Activated T-helper 1 cell treated with anti-CD3 and anti-CD28 coated beads, Interleukin-2, amount 50 U/mL, for 16 hours (primary cell): ENCODE measurements around the gene UQCC2.

Source experiments
- DNase-seq, 2 donors: peaks; one replicate each; pipeline ENCODE4 v3.0.0-alpha.2; 2020; ENCODE audit warnings: low read depth in 1 of 2, low spot score in 1 of 2

Gene UQCC2

GRCh38 chr6:33711140-33712129 lies at the start of gene UQCC2:
Gene UQCC2, minus strand, starts transcription at chr6:33711700. Its CDS starts 14 bp downstream, at chr6:33711686.
- peak; percentile 93 to 95 for DNase-seq

DNA sequence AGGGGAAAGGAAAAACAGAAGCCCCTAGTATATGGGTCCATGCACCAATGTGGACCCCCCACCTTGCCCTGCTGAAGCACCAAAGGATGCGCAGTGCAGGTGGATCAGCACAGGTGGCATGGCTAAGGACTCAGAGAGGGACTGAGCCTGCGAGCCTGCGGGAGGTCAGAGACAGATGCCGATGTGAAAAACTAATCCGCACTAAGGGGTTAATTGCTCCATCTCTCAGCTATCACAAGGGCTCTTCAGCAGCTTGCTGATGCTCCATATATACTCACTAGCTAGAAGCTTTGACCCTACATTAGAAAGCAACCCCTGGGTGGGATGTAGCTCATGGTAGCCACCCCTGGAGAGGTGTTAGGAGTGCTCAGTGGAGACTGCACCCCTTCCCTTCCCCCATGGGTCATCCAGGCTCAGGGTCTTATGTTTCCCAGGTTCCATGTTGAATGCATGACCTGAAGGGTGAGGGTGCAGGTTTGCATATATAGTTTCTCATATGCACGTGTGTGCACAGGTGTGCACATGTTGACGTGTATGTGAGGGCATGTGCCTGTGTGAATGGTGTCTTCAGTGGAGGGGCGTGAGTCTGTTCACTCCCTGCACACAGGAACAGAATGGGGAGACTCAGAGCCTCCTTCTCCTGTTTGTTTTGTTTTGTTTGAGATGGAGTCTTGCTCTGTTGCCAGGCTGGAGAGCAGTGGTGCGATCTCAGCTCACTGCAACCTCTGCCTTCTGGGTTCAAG lies 48.6 kb upstream of the UQCC2 start:
- DNase-seq: no peak

GRCh38 chr6:33758815-33759216 lies 47.3 kb upstream of the UQCC2 start:
- DNase-seq: no peak

DNA sequence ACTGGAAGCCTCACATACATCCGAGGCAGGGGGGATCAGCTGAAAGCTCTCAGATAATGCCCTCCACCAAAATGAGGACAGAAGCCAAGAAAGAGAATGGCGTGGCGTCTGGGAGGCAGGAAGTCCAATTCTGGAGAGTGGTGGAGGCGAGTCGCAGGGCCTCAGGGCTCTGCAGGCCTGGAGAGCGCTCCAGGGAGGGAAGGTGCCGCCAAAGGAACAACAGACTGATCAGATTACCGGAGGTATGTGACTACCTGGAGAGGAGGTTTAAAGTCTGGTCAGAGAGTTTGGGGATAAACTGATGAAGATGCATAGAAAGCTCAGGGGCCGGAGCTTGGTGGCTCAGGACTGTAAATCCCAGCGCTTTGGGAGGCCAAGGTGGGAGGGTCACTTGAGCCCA lies 46.4 kb upstream of the UQCC2 start:
- no peak for DNase-seq

DNA sequence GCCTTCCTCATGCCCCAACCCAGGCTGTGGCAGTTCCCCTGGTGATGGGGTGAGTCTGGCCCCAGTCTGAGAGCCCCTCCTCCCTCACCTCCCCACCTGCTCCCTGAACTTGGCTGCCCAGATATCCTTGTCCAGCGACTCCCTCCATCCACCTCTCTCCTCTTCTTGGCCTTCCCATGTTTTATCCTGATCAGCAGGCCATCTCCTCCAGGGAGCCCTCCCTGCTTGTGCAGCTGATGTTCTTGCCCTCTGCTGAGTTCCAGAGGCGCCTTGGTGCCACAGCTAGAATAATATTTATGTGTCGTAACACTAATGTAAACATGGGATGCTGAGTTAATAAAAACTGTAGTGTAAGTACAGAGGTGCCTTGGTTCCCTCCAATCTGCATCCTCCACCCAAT lies 45.6 kb upstream of the UQCC2 start:
- no peak for DNase-seq

- DNase-seq: no peak
Measured at GRCh38 chr6:33756211-33756954, 44.9 kb upstream of the UQCC2 start.

GRCh38 chr6:33755070-33755869 lies 43.8 kb upstream of the UQCC2 start:
- DNase-seq: no peak

DNA sequence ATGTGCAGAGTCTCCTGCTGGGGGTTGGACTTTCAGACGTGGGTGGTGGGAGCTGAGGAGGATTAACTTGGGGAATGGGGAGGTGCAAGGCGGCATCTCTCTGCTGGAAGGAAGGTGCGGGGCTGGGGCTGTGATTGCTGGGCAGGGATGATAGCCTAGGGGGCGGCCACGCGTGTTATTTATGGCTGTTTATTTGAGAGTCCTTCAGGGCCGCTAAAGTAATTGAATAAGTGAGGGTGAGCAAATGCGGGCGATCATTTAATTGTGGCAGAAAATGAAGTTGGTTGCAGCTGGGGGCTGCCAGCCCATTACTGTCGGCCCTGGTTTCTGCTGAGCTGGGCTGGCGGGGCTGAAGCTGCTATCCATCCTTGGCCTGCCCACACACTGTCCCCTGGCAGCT lies 42.7 kb upstream of the UQCC2 start:
- DNase-seq: no peak

DNA sequence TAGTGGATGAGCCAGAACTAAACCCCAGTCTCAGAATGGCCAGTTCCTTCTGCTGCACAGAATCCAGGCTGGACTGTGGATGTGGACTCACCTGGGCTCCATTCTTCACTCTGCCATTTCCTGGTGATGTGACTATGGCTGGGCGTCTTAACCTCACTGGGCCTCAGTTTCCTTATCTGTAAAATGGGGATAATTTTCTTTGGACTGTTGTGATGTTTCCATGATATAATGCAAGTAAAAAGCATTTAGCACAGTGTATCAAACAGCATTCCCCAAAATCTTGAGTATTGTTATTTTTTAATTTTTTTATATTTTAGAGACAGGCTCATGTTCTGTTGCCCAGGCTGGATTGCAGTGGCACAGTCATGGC lies 41.1 kb upstream of the UQCC2 start:
- DNase-seq: no peak

GRCh38 chr6:33751771-33752645 lies 40.5 kb upstream of the UQCC2 start:
- no peak for DNase-seq

- no peak for DNase-seq
Measured at GRCh38 chr6:33750244-33750991, 38.9 kb upstream of the UQCC2 start.

DNA sequence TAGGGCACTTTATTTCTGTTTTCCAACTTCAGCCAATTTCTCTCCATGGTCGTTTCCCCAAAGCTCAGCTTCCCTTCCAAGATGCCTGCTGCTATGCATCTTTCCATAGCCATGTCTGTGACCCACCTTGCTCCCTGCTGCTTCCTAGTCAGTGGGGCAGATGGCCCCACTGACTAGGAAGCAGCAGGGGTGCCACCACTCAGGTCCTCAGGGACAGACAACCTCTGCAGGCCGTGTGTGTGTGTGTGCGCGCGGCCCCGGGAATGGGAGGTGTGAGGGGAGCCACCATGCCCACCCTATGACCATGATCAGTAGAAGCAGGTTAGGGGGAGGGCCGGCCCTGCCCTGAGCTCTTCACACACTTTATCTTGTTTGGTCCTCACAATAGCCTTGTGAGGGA lies 37.9 kb upstream of the UQCC2 start:
- DNase-seq: no peak

DNA sequence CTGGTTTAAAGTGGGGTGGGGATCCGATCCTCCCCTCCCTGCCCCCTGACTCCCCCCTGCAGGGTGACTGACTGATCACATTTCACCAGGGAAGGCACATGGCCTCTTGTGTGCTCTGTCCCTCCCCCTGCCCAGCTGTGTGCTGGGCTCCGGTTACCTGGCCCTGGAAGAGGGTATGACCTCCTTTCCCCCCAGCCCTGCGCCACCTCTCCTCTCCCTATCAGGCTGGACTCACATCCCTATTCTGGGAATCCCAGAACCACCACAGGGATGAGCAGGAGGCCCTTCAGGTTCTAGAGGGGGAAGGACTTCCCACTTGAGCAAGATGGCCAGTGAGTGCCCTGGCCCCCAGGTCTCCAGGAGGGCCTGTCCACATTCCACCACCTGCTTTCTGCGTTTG lies 37.3 kb upstream of the UQCC2 start:
- DNase-seq: no peak

DNA sequence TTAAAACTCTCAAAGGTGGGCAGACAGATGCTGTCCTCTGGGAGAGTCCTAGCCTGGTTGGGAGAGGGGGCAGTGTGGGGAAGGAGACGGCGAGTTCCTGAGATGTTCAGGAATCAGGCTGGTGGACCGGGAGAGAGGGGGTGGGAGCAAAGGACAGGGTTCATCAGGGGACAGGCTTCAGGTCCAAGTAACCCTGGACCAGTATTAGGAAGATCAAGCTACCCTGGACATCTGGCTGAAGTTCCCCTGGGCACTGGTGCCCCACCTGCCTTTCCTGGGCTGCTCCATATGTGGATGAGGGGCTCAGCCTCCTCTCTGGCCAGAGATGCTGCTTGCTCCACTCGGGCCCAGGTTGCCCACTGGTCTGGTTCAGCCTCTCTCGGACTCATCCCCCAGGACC lies 36.3 kb upstream of the UQCC2 start:
- no peak for DNase-seq

DNA sequence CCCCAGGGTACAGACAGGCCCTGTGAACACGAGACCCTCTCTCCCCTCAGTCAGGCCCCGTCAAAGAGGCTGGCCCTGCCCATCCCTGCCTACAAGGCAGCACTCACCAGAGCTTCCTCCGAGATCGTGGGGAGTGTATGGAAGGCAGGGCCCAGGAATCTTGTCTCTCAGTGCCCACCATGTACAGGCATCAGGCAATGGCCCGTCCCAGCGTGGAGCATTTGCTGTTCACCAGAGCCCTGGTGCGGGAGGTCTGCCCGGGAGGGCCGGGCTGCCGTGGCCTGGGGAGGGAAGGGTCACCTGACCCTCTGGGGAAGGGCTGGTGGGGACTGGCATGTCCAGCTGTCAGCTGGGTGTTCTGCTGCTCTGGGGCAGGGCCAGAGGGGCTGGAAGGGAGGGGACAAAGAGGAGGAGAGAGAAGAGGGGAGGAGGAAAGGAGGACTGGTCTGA lies 35.2 kb upstream of the UQCC2 start, which contains the start of gene IP6K3:
IP6K3 (minus strand) TSS at position 255 of the 450 bp plus-strand sequence. CDS start 11,429 bp downstream, outside the sequence.
- DNase-seq: no peak

DNA sequence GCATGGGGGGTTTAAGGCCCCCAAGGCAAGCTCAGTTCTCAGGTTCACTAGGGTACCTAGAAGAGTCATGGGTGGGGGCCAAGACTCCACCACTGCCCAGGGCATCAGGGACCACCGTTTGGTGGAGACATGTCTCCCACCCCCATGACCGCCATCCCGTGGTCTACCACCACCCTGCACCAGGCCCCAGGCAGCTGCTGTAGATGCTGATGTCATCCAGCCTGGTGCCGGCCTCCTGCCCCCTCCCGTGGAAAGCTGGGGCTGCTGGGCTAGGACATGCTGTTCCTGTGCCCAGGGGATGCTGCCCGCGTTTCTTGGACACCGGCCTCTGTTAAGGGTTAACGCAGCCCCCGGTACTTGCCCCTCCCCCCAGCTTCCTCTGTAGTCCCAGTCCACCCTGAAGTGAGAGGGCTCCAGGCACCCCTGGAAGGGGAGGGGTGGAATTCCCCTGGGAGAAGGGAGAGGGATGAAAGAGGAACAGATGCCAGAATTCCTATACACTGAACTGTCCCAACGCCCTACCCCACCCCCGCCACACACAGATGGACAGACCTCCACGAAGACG lies 34.6 kb upstream of the UQCC2 start:
- no peak for DNase-seq

DNA sequence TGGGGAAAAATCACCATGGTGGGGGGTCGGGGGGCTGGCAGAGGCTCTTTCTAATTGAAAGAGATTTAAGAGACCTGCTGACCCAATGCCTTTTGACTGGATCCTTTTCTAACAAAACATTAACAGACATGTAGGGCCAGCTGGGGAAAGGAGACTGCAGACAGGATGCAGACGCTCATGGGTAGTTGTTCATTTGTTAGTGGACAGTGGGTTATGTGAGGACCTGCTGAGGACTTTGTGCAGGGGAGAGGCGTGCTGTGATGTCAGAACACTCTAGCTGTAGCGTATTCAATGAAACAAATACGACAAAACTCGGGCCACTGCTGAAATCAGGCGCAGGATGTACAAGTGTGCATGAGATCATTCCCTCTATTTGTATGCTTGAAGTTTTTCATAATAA lies 34.0 kb upstream of the UQCC2 start:
- no peak for DNase-seq

- no peak for DNase-seq
Measured at GRCh38 chr6:33744895-33745546, 33.5 kb upstream of the UQCC2 start.
